Right renal pelvis (tissue), 4 donors: ENCODE results near the gene ZYG11A. TPM values are rescaled to one million over a fixed set of nuclear protein-coding genes. Genes with fewer than 3 reads are reported as not detected.
"Not testable (repeated sequence)": the region's sequence is repeated elsewhere in the genome, so short reads cannot be mapped to it uniquely, and the experiment has no call there.

Experiments used
- DNase-seq, 4 donors: peaks; one replicate each; pipeline ENCODE4 v3.0.0-alpha.2; 2013; ENCODE audit warnings: low read depth in 4 of 4, low spot score in 3 of 4, missing footprints in 1 of 4
- polyA plus RNA-seq, 4 donors: library from polyadenylated mRNA; unstranded; fragments of 120-200 nt; gene quantifications; one replicate each; pipeline ENCODE4 v1.2.1, GENCODE V29; 2013; ENCODE audit not compliant: insufficient read length in 4 of 4

The ZYG11A gene
- polyA plus RNA-seq, 4 donors: 0.06 to 0.14 (median 0.12) TPM

DNA sequence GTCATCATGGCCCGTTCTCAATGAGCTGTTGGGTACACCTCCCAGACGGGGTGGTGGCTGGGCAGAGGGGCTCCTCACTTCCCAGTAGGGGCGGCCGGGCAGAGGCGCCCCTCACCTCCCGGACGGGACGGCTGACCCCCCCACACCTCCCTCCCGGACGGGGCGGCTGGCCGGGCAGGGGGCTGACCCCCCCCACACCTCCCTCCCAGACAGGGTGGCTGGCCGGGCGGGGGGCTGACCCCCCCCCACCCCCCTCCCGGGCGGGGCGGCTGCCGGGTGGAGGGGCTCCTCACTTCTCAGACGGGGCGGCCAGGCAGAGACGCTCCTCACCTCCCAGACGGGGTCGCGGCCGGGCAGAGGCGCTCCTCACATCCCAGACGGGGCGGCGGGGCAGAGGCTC is 27.2 kb downstream of the ZYG11A start:
- not testable (repeated sequence) for DNase-seq

DNA sequence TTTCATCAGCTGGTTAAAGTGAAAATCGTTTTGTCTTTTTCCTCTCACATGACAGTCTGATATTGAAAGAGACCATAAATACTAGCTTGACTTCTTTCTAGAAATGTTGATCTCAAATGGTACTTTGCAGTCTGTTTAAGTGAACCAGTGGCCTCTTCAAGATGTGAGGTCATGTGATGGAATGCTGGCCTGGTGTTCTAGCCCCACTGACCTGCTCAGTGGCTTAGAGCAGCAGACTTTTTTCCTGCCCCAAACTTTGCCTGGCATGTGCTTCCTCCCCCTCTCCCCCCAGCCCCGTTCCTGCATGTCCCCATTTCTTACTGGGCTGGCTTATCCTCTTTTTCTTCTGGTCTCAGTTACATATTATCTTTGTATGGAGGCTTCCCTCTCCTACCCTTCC is 34.3 kb downstream of the ZYG11A start:
- no peak for DNase-seq

DNA sequence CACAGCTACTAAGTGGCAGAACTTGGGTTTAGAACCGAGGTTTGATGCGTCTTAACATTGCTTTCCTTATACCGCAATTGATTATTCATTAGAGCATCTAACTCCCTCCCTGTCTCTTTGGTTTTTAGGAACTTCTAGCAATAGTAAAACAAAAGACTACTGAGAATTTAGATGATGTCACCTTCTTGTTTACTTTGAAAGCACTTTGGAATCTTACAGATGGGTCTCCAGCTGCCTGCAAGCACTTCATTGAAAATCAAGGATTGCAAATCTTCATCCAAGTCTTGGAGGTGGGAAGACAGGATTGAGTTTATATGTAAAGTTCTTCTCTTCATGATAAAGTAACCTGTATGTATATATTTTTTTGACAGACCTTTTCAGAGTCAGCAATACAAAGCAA is 35.0 kb downstream of the ZYG11A start:
- no peak for DNase-seq

DNA sequence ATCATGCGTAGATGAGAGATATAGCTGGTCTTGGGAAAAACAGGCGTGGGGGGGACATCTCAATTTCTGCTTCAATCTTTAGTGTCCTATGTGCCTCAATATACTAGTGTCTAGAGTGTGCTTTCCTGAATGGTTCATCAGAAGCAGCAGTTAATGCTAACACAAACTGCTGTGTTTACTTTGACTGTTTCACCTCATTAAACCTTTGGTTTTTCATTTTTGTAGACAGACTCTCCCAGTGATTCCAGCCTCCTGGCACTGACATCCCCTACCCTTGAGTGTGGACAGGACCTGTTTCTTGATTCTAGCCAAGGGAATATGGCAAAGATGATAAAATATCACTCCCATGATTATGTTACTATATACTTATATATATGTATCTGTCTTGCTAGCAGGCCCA is 37.6 kb downstream of the ZYG11A start:
- peak in 1 of 4 donors; percentile 8 for DNase-seq

DNA sequence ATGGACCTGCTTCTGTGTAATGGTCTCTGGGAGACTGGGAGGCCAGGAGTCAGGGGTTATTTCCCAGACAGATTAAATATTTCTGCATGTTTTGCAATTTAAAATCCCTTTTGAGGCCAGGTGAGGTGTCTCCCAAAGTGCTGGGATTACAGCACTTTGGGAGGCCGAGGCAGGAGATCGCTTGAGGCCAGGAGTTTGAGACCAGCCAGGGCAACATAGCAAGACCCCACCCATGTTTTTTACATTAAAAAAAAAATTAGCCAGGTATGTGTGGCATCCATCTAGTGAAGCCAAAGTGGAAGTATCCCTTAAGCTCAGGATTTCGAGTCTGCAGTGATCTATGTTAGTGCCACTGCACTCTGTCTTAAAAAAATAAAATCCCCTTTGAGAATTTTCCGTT is 44.9 kb downstream of the ZYG11A start:
- DNase-seq: no peak

DNA sequence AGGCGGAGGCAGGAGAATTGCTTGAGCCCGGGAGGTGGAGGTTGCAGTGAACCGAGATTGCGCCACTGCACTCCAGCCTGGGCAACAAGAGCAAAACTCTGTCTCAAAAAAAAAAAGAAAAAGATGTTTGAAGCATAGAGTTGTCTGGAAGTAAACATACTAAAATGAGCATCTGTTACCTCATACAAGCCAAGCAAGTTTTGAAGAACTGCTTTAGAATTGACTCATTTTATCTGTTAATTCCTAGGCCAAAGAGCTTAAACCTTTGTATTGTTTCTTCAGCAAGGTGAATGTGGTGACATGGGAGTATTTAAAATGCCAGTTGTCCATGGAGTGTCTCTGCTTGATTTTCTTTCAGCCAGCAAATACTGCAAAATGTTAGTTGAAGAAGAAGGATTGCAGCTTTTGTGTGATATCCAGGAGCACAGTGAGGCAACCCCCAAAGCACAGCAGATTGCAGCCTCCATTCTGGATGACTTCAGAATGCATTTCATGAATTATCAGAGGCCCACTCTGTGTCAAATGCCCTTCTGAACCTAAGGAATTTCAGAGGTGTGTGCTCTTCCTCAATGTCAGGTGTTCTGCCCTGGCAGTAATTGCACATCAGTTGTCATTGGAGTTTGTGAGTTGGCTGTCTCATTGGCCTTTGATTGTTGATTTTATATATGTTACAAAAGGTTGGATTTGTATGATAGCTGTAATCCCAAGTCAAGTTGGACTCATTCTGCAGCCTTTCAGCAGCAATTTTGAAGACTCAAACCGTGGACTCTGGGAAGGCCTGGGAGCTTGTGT is 50.1 kb downstream of the ZYG11A start:
- DNase-seq: no peak

DNA sequence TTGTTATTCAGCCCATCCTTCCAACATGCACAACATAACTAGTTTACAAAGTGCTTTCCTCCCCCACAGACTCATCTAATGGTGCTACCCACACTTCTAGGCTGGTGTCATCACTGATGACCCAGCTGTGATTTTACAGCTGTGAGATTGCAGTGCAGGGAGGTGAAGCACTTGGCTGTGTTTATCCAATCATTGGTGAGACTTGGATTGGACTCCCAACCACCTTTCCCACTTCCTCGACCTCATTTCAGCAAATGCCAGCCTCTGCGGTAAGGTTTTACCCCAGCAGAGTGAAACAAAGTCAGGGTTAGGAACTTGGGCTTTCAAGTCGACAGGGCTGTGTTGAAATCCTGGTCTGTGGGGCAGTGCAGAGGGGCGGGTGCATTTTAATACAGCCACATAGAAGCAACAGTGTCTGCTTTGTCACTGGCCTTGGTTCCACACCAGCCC is 56.9 kb downstream of the ZYG11A start:
- DNase-seq: no peak

DNA sequence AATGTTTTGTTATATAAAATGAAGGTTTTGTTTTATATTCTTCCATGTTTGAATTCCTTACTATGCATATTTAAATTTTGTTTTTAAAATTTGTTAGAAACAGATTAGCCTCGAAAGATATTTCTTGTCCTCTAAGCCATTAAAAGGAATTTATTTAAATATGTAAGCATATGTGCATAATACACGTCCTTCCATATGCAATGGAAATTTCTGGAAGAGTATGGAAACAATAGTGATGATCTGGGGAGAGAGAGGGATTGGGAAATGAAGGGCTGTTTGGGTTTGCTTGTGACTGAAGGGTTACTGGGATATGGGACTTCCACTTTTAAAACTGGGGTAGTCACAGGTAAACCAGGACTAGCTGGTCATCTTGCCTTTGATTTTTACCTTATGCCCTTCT is 57.8 kb downstream of the ZYG11A start:
- DNase-seq: no peak

DNA sequence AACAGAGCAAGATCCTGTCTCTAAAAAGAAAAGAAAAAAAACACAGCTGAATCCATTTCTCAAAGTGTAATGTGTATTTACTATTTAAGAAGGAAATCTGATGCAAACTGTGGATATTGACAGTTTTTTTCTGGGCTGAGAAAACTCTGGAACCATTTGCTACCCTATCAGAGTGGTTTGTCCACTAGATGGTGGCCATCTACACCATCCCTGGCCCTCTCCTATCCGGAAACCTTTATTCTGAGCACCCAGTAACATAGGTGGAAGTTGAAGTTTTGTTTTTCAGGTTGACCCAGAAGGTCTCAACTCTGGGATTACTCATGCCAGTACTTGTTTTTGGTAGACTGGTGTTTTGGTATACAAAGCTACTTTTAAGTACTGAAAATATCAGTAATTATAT is 58.8 kb downstream of the ZYG11A start:
- DNase-seq: no peak

DNA sequence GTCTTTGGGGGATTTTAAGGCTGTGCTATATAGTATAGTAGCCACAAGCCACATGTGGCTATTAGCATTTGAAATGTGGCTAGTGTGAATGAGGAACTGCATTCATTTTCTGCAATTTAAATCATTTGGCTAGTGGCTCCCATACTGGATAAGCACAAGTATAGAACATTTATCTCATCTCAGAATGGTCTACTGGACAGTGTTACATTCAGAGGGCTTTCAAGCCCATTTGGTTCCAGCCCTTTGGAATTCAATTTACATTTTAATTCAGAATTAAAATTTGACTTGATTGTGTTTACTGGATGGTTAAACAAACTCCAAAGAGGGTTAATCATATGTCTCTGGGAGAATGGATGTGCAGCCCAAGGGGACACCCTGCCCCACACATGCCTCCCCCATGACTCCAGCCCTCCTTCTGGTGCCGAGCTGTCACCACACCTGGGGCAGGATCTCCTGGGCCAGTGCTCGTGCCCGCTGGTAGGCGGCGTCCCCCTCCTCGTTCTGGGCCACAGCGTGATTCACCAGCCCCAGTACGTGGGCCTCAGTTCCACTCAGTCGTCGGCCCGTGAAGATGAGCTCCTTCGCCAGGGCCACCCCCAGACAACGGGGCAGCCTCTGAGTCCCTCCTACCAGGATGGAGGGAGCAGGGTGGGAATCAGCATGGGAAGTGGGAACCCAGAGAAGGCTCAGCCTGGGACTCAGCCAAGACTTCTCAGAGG is 61.8 kb downstream of the ZYG11A start:
- no peak for DNase-seq

DNA sequence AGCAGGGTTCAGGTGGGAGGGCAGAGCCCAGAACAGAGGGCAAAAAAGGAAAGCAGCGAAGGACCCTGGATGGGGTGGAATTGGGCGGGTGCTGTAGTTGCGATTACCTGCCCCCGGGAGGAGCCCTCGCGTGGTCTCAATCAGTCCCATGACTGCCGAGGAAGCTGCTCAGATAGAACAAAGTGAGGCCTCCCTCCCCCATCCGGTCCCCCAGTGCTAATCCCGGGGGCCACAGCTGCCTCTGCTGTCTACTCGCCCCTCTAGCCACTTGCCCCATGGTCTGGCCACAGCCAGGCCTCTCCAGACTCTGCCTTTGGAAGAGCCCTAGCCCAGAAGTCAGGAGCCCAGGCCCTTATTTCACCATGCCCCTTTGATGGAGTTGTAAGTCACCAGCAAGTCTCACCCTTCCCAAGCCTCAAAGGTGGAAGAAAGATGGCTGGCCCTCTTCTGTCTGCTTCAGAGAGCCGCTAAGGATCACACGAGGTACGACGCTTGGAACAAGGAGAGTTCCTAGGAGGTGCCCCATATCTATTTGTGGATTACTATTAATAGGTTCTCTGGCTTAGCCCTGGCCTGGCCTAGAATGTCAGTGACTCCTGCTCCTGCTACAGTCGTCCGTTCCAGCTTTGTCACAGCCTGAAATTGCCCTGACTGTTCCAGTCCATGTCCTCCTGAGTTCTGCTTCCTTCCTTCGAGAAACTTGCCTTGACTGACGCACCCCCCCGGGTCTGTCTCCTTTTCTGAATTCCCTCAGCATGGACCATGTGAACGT is 62.6 kb downstream of the ZYG11A start:
- DNase-seq: no peak

DNA sequence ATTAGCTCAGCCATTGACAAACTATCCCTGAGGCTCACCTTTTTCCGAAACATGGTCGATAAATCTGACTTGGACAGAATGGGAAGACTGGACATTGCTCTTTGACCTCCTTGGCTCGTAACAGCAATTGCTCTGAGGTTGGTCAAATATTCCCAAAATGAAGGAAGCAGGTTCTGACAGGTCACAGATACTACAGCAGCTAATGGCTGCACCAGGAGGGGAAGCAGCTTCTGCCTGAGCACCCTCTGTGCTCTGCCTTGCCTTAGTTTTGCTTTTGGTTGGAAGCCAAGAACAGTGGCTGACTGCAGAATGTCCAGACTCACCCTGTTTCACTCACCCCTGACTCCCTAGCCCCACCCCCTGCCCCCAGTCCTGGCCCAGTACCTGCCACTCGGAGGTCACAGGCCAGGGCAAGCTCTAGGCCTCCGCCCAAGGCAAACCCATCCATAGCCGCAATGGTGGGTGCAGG is 63.6 kb downstream of the ZYG11A start:
- no peak for DNase-seq

DNA sequence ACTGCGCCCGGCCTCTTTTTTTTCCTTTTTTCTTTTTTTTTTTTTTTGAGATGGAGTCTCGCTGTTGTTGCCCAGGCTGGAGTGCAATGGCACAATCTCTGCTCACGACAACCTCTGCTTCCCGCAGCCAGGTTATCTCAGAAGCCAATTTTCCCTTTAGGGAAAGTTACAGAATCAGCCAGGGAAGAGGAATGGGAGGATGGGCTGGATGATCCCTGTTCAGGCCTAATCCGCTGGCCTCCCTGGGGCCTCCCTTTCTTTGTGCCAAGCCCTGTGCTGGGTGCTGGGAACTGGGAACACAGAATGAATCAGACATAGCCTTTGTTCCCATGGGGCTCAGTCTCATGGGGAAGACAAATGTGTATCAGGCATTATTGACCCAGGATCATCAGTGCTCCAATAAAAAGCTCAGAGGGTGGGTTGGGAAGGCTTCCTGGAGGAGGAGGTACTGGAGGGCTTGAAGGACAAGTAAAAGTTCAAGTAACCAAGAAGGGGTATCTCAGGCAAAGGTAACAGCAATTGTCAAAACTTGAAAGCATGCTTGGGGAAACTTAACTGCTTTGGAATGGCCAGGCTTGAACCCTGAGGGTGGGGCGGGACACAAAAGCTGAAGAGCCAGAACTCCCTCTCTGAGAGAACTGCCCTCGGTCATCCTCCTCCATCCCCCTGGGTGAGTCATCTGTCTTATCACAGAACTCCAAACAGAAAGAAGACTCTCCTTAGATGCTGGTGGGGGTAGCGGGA is 64.7 kb downstream of the ZYG11A start:
- no peak for DNase-seq

DNA sequence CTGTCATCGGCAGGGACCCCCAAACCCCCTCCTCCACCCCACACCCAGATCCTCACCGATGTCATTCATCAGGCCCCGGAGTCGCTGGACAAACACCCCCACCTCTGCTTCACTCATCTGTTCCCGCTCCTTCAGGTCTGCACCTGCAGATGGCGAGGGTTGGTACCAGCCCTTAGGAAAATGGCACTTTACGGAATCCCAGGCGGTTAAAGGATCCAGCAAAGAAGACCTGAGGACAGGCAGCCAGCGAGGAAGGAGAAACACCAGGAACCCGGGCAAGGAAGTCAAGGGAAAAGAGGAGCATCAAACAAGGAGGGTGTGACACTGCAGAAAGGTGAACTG is 65.2 kb downstream of the ZYG11A start:
- DNase-seq: no peak

DNA sequence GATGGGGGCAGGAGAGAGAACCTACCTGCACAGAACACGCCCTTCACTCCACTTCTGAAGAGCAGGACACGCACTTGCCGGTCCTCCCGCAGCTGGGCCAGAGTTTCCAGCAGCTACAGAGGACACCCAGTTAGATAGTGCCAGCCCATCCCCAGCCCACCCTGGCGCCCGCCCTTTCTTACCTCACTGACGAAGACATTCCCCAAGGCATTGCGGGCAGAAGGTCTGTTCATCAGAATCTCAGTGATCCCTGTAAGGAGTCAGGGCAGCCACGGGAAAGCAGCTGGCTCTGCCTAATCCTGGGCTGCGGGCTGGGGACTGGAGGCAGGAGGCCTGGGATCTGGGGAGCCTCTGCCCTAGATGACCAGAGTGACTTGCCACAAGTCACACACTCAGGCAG is 69.0 kb downstream of the ZYG11A start:
- DNase-seq: no peak

DNA sequence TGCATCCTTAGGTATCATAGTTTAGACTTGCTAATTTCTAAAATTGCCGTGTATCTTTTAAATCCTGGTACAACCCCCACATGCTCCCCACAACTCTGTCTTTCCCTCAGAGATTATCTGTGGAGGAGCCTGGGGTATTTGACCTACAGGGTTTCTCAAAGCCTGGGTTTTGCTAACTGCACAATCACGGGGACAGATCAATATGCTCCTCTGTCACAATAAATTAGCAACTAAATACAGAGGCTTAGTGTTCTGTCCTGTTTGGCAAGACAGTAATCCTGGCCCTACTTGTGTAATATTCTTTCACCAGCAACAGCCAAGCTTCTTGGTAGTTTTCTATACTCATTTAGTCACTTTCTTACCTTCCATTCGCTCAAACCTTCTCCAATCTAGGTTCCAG is 70.5 kb downstream of the ZYG11A start:
- DNase-seq: no peak

DNA sequence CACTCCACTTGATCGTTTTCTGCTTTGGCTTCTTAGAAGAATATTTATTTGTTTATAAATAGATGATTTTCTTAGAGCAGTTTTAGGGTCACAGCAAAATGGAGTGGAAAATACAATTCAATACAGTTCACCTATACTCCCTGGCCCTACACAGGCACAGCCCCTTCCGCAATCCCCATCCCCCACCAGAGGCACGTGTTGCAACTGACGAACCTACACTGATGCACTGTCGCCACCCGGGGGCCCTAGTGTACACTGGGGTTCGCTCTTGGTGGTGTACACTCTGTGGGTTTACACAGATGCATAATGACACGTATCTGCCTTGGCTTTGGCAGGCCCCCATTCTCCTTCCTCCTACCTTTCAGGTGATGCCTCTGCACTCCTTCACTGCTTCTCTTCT is 71.0 kb downstream of the ZYG11A start:
- DNase-seq: no peak

DNA sequence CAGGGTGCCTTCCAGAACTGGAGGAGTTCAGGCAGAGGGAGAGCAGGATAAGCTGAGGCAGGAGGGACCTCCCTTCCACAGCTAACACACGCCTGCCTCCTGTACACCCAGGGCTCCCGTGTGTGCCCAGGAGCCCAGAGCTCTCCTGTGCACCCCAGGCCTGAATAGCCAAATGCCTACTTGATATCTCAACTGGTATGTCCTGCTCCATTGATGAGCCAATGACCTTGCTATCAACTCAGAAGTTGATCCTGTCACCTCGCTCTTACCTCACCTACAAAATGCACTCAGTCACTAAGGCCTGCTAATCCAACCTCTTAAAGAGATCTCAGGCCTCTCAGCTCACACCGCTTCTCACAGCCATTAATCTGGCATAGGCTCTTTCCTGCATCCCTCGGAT is 71.9 kb downstream of the ZYG11A start:
- no peak for DNase-seq

DNA sequence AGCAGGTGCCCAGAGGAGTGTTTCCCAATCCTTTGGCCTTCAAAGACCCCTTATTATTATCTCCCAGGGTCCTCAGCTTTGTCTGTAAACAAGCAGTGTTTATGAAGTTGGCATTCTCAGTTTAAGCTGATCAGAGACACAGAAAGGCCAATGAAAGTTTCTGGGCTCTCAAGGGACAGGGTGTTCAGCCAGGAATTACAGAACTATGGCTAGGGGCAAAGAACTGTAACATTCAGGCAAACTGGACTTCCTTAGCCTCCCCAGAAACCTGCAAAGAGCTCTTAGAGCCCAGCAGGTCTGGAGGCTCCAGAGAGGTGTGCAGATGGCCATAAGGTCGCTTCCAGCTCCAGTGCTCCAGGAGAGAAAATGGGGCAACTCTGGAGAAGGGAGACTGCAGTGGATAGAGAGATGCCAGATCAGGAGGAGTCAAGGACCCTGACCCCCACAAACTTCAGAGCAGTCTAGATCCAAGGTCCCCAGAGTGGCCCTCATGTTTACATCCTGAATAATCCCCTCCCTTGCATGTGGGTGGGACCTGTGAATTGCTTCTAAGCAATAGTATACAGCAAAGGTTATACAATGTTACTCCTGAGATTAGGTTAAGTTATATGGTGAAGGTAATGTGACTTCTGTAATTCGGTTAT is 72.8 kb downstream of the ZYG11A start:
- no peak for DNase-seq

DNA sequence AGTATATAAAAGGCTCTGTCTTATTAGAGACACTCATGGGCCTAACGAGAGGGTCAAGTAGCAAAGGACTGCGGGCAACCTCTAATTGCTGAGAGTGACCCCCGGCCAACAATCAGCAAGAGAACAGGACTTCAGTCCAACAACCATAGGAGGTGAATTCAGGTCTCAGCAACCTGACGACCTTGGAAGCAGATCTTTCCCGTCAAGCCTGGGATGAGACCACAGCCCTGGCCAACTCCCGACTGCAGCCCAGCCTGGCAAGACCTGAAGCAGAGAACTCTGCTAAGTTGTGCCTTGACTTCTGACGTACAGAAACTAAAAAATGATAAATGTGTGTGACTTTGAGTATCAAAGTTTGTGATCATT is 73.3 kb downstream of the ZYG11A start:
- DNase-seq: no peak
